Measurements from ENCODE around the gene REC114.
"Not testable (repeated sequence)": the region's sequence is repeated elsewhere in the genome, so short reads cannot be mapped to it uniquely, and the experiment has no call there.

REC114 gene

DNA sequence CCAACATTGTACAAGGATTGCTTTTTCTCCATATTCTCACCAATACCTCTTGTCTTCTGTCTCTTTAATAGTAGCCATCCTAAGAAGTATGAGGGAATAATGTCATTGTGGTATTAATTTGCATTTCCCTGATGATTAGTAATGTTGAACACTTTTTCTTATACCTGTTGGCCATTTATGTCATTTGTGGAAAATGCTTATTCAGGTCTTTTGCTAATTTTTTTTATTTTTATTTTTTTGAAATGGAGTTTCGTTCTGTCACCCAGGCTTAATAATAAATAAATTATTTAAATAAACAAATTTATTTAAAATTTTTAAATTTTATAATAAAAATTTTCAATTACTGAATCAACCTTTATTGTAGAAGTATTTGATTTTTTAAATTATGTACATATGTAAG is 37.1 kb downstream of the REC114 start:
- Histone ChIP-seq H2AK5ac (ENCODE audit: low read length) (no peak overlapping the region), H3K56ac (ENCODE audit: low read length) (no peak overlapping the region), H2BK120ac (ENCODE audit: low read depth, low read length) (no peak overlapping the region), H3K23ac (ENCODE audit: low read length) (no peak overlapping the region), H3K27me3 (ENCODE audit: insufficient read depth, low read length, poor library complexity) (no peaks in the 10 kb centered on the region), H2BK5ac (ENCODE audit: low read length) (no peak overlapping the region), H3K27ac (ENCODE audit: low read depth, low read length) (no peak overlapping the region), H4K8ac (ENCODE audit: low read depth, low read length) (no peak overlapping the region), H3K9ac (ENCODE audit: low read length) (no peak overlapping the region), H3K4me1 (ENCODE audit: control insufficient read depth, low read depth, low read length) (no peaks in the 10 kb centered on the region), H2BK15ac (replicated peaks; ENCODE audit: low read depth) (no peak overlapping the region), H3K79me1 (ENCODE audit: low read length) (no peaks in the 10 kb centered on the region), H3K79me2 (ENCODE audit: control insufficient read depth, insufficient read depth, low read length) (no peaks in the 10 kb centered on the region), H3K4me2 (ENCODE audit: low read length) (no peak overlapping the region), H3K36me3 (ENCODE audit: control insufficient read depth, insufficient read depth, low read length) (no peaks in the 10 kb centered on the region), H3K4ac (ENCODE audit: low read depth, low read length) (no peak overlapping the region), H4K5ac (ENCODE audit: low read length) (no peak overlapping the region), H3K4me3 (ENCODE audit: low read length) (no peak overlapping the region), H3K18ac (ENCODE audit: low read length) (no peak overlapping the region)
- DNase-seq = no peak
- WGBS (ENCODE audit: extremely low coverage, insufficient coverage, low lambda C conversion rate) = no CpG with 5 or more reads among the region's 1 CpG

DNA sequence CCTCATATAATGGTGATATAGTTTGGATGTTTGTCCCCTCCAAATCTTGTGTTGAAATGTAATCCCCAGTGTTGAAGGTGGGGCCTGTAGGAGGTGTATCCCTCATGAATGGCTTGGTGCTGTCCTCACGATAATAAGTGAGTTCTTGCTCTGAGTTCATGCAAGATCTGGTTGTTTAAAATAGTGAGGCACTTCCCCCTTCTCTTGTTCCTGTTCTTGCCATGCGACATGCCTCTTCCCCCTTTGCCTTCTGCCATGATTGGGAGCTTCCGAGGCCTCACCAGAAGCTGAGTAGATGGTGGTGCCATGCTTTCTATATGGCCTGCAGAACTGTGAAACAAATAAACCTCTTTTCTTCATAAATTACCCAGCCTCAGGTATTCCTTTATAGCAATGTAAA is 39.2 kb downstream of the REC114 start:
- no peaks in the 10 kb centered on the region for H3K4me1 ChIP-seq (ENCODE audit: control insufficient read depth, low read depth, low read length)
- H2AK5ac ChIP-seq (ENCODE audit: low read length) = no peak overlapping the region
- no peak for DNase-seq

DNA sequence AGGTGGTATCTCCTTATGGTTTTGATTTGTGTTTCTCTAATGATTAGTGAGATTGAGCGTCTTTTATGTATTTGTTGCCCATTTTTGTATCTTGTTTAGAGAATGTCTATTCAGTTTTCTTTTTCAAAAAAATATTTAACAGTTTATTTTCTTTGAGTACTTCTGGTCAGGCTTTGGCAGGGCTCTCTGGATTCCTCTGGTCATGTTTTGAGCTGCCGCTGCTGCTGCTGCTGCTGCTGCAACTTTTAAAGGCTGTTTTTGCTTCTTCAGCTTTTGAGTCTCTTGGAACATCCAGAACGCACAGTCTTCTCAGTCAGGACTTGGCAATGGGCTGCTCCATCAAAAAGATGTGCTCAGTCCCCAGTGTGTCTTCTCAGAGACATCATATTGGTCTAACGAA is 40.1 kb downstream of the REC114 start:
- H2BK5ac ChIP-seq (ENCODE audit: low read length) = no peak overlapping the region
- H3K79me1 ChIP-seq (ENCODE audit: low read length) = no peaks in the 10 kb centered on the region
- H3K27ac ChIP-seq (ENCODE audit: low read depth, low read length) = no peak overlapping the region
- no CpG with 5 or more reads among the region's 4 CpGs for WGBS (ENCODE audit: extremely low coverage, insufficient coverage, low lambda C conversion rate)
- H3K4me1 ChIP-seq (ENCODE audit: control insufficient read depth, low read depth, low read length) = no peaks in the 10 kb centered on the region
- H3K36me3 ChIP-seq (ENCODE audit: control insufficient read depth, insufficient read depth, low read length) = no peaks in the 10 kb centered on the region
- no peak overlapping the region for H3K18ac ChIP-seq (ENCODE audit: low read length)
- H4K5ac ChIP-seq (ENCODE audit: low read length) = no peak overlapping the region
- H3K27me3 ChIP-seq (ENCODE audit: insufficient read depth, low read length, poor library complexity) = no peaks in the 10 kb centered on the region
- H3K56ac ChIP-seq (ENCODE audit: low read length) = no peak overlapping the region
- H4K8ac ChIP-seq (ENCODE audit: low read depth, low read length) = no peak overlapping the region
- H3K79me2 ChIP-seq (ENCODE audit: control insufficient read depth, insufficient read depth, low read length) = no peaks in the 10 kb centered on the region
- H3K23ac ChIP-seq (ENCODE audit: low read length) = no peak overlapping the region
- H2BK15ac ChIP-seq (replicated peaks; ENCODE audit: low read depth) = no peak overlapping the region
- H3K4me3 ChIP-seq (ENCODE audit: low read length) = no peak overlapping the region
- H3K4me2 ChIP-seq (ENCODE audit: low read length) = no peak overlapping the region
- no peak overlapping the region for H3K4ac ChIP-seq (ENCODE audit: low read depth, low read length)
- no peak for DNase-seq
- H2AK5ac ChIP-seq (ENCODE audit: low read length) = no peak overlapping the region
- no peak overlapping the region for H3K9ac ChIP-seq (ENCODE audit: low read length)
- no peak overlapping the region for H2BK120ac ChIP-seq (ENCODE audit: low read depth, low read length)

More for the DNA sequence above, 39.2 kb downstream of the REC114 start:
- no peaks in the 10 kb centered on the region for H3K36me3 ChIP-seq (ENCODE audit: control insufficient read depth, insufficient read depth, low read length)
- no peak overlapping the region for H3K4me2 ChIP-seq (ENCODE audit: low read length)
- H3K27ac ChIP-seq (ENCODE audit: low read depth, low read length) = no peak overlapping the region
- H3K18ac ChIP-seq (ENCODE audit: low read length) = no peak overlapping the region
- H3K27me3 ChIP-seq (ENCODE audit: insufficient read depth, low read length, poor library complexity) = no peaks in the 10 kb centered on the region
- no peak overlapping the region for H4K5ac ChIP-seq (ENCODE audit: low read length)
- H3K4ac ChIP-seq (ENCODE audit: low read depth, low read length) = no peak overlapping the region
- H4K8ac ChIP-seq (ENCODE audit: low read depth, low read length) = no peak overlapping the region
- no peak overlapping the region for H2BK5ac ChIP-seq (ENCODE audit: low read length)
- no peak overlapping the region for H3K9ac ChIP-seq (ENCODE audit: low read length)
- no peak overlapping the region for H3K23ac ChIP-seq (ENCODE audit: low read length)
- H3K4me3 ChIP-seq (ENCODE audit: low read length) = no peak overlapping the region
- no peak overlapping the region for H2BK120ac ChIP-seq (ENCODE audit: low read depth, low read length)
- no peak overlapping the region for H2BK15ac ChIP-seq (replicated peaks; ENCODE audit: low read depth)
- H3K79me1 ChIP-seq (ENCODE audit: low read length) = no peaks in the 10 kb centered on the region
- no peak overlapping the region for H3K56ac ChIP-seq (ENCODE audit: low read length)
- H3K79me2 ChIP-seq (ENCODE audit: control insufficient read depth, insufficient read depth, low read length) = no peaks in the 10 kb centered on the region
- no CpG with 5 or more reads among the region's 3 CpGs for WGBS (ENCODE audit: extremely low coverage, insufficient coverage, low lambda C conversion rate)

DNA sequence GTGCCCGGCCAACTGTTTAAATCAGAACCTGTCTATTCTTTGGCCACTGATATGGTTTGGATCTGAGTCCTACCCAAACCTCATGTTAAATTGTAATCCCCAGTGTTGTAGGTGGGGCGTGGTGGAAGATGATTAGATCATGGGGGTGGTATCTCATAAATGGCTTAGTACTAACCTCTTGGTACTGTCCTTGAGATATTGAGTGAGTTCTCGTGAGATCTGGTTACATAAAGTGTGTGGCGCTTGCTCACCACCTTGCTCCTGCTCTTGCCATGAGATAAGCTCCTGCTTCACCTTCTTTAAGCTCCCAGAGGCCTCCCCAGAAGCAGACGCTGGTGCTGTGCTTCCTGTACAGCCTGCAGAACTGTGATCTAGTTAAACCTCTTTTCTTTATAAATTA is 42.4 kb downstream of the REC114 start:
- Histone ChIP-seq H3K18ac (ENCODE audit: low read length) (no peak overlapping the region), H3K4me2 (ENCODE audit: low read length) (no peak overlapping the region), H3K36me3 (ENCODE audit: control insufficient read depth, insufficient read depth, low read length) (no peaks in the 10 kb centered on the region), H2BK15ac (replicated peaks; ENCODE audit: low read depth) (no peak overlapping the region), H3K4me3 (ENCODE audit: low read length) (no peak overlapping the region), H3K27ac (ENCODE audit: low read depth, low read length) (no peak overlapping the region), H3K23ac (ENCODE audit: low read length) (no peak overlapping the region), H3K4me1 (ENCODE audit: control insufficient read depth, low read depth, low read length) (no peaks in the 10 kb centered on the region), H3K79me1 (ENCODE audit: low read length) (no peaks in the 10 kb centered on the region), H3K79me2 (ENCODE audit: control insufficient read depth, insufficient read depth, low read length) (no peaks in the 10 kb centered on the region), H3K9ac (ENCODE audit: low read length) (no peak overlapping the region), H3K56ac (ENCODE audit: low read length) (no peak overlapping the region), H4K8ac (ENCODE audit: low read depth, low read length) (no peak overlapping the region), H2BK120ac (ENCODE audit: low read depth, low read length) (no peak overlapping the region), H3K4ac (ENCODE audit: low read depth, low read length) (no peak overlapping the region), H2AK5ac (ENCODE audit: low read length) (no peak overlapping the region), H3K27me3 (ENCODE audit: insufficient read depth, low read length, poor library complexity) (no peaks in the 10 kb centered on the region), H2BK5ac (ENCODE audit: low read length) (no peak overlapping the region), H4K5ac (ENCODE audit: low read length) (no peak overlapping the region)
- WGBS (ENCODE audit: extremely low coverage, insufficient coverage, low lambda C conversion rate) = no CpG with 5 or more reads among the region's 5 CpGs
- no peak for DNase-seq

DNA sequence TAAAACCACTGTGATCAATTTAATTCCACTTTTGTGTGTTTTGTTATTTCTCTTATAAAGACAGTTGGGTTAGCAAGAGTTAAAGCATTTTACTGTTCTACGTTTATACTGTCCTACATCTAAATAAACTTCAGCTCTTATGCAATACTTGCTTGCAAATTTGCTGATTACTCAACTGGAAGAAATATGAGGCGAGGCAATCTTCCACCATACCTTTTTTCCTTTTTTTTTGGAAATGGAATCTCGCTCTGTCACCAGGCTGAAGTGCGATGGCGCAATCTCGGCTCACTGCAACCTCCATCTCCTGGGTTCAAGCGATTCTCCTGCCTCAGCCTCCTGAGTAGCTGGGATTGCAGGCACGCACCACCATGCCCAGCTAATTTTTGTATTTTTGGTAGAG is 42.9 kb downstream of the REC114 start:
- not testable (repeated sequence) for H3K4ac ChIP-seq (ENCODE audit: low read depth, low read length); H3K79me1 ChIP-seq (ENCODE audit: low read length); H3K4me1 ChIP-seq (ENCODE audit: control insufficient read depth, low read depth, low read length); H3K36me3 ChIP-seq (ENCODE audit: control insufficient read depth, insufficient read depth, low read length); H3K27ac ChIP-seq (ENCODE audit: low read depth, low read length); H2BK15ac ChIP-seq (replicated peaks; ENCODE audit: low read depth); H4K5ac ChIP-seq (ENCODE audit: low read length); H4K8ac ChIP-seq (ENCODE audit: low read depth, low read length); H2BK120ac ChIP-seq (ENCODE audit: low read depth, low read length); H3K79me2 ChIP-seq (ENCODE audit: control insufficient read depth, insufficient read depth, low read length); H3K18ac ChIP-seq (ENCODE audit: low read length); H3K27me3 ChIP-seq (ENCODE audit: insufficient read depth, low read length, poor library complexity); H3K23ac ChIP-seq (ENCODE audit: low read length); H3K4me2 ChIP-seq (ENCODE audit: low read length); H2BK5ac ChIP-seq (ENCODE audit: low read length); DNase-seq; H3K4me3 ChIP-seq (ENCODE audit: low read length); H3K56ac ChIP-seq (ENCODE audit: low read length); H2AK5ac ChIP-seq (ENCODE audit: low read length); H3K9ac ChIP-seq (ENCODE audit: low read length)
- WGBS (ENCODE audit: extremely low coverage, insufficient coverage, low lambda C conversion rate) = no CpG with 5 or more reads among the region's 8 CpGs

DNA sequence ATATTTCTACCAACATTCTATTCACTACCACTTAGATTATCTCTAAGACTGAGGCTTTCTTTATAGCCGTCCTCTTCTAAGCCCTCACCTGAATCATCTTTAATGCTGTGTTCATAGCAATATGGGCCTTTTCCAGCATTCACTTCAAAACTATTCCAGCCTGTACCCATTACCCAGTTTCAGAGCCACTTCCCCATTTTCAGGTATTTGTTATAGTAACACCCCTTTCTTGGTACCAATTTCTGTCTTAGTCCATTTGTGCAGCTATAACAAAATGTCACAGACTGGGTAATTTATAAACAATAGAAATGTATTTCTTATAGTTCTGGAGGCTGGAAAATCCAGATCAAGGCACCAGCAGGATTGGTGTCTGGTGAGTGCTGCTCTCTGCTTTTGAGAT is 45.7 kb downstream of the REC114 start:
- no peak overlapping the region for H3K4ac ChIP-seq (ENCODE audit: low read depth, low read length)
- no CpG with 5 or more reads among the region's 1 CpG for WGBS (ENCODE audit: extremely low coverage, insufficient coverage, low lambda C conversion rate)
- H3K4me1 ChIP-seq (ENCODE audit: control insufficient read depth, low read depth, low read length) = no peaks in the 10 kb centered on the region

More for the DNA sequence above, 45.7 kb downstream of the REC114 start:
- Histone ChIP-seq H3K27me3 (ENCODE audit: insufficient read depth, low read length, poor library complexity) (no peaks in the 10 kb centered on the region), H2BK120ac (ENCODE audit: low read depth, low read length) (no peak overlapping the region), H4K5ac (ENCODE audit: low read length) (no peak overlapping the region), H3K27ac (ENCODE audit: low read depth, low read length) (no peak overlapping the region), H2BK15ac (replicated peaks; ENCODE audit: low read depth) (no peak overlapping the region), H3K23ac (ENCODE audit: low read length) (no peak overlapping the region), H3K56ac (ENCODE audit: low read length) (no peak overlapping the region), H2AK5ac (ENCODE audit: low read length) (no peak overlapping the region), H3K4me3 (ENCODE audit: low read length) (no peak overlapping the region), H3K36me3 (ENCODE audit: control insufficient read depth, insufficient read depth, low read length) (no peaks in the 10 kb centered on the region), H3K79me2 (ENCODE audit: control insufficient read depth, insufficient read depth, low read length) (no peaks in the 10 kb centered on the region), H3K9ac (ENCODE audit: low read length) (no peak overlapping the region), H3K4me2 (ENCODE audit: low read length) (no peak overlapping the region), H3K18ac (ENCODE audit: low read length) (no peak overlapping the region), H3K79me1 (ENCODE audit: low read length) (no peaks in the 10 kb centered on the region), H2BK5ac (ENCODE audit: low read length) (no peak overlapping the region), H4K8ac (ENCODE audit: low read depth, low read length) (no peak overlapping the region)
- DNase-seq = no peak

Data from mesendoderm (in vitro differentiated cells).